Measurements from ENCODE around the gene SP4.

Gene SP4

GRCh38 chr7:21514062-21514461 lies 86.2 kb downstream of the SP4 start:
- no peaks in the 10 kb centered on the region for H3K79me2 ChIP-seq (ENCODE audit: insufficient read depth, low read length)
- no peaks in the 10 kb centered on the region for H4K20me1 ChIP-seq (ENCODE audit: insufficient read depth, low read length)
- H2AFZ ChIP-seq (ENCODE audit: low read length), result no peak overlapping the region
- no peaks in the 10 kb centered on the region for H3K9me2 ChIP-seq (ENCODE audit: low read depth, low read length)
- H3F3A ChIP-seq (ENCODE audit: insufficient read depth, low read length), result no peaks in the 10 kb centered on the region
- no peak overlapping the region for H3K27ac ChIP-seq (ENCODE audit: low read depth, low read length, poor library complexity, severe bottlenecking)
- no peak overlapping the region for H3K4me3 ChIP-seq (ENCODE audit: low read depth, low read length, poor library complexity, severe bottlenecking)
- 0 out of 2 replicates have a peak, but pooled peaks cover 4% of the 10 kb centered on the region for H3K9me3 ChIP-seq (ENCODE audit: low read length)
- peaks cover 27% of the 10 kb centered on the region for H3K36me3 ChIP-seq (ENCODE audit: insufficient read depth, low read length)
- H3K9ac ChIP-seq (ENCODE audit: low read length), result no peak overlapping the region
- no peaks in the 10 kb centered on the region for H3K4me1 ChIP-seq (ENCODE audit: insufficient read depth, low read length, severe bottlenecking)
- TF ChIP-seq, protein P1, sequence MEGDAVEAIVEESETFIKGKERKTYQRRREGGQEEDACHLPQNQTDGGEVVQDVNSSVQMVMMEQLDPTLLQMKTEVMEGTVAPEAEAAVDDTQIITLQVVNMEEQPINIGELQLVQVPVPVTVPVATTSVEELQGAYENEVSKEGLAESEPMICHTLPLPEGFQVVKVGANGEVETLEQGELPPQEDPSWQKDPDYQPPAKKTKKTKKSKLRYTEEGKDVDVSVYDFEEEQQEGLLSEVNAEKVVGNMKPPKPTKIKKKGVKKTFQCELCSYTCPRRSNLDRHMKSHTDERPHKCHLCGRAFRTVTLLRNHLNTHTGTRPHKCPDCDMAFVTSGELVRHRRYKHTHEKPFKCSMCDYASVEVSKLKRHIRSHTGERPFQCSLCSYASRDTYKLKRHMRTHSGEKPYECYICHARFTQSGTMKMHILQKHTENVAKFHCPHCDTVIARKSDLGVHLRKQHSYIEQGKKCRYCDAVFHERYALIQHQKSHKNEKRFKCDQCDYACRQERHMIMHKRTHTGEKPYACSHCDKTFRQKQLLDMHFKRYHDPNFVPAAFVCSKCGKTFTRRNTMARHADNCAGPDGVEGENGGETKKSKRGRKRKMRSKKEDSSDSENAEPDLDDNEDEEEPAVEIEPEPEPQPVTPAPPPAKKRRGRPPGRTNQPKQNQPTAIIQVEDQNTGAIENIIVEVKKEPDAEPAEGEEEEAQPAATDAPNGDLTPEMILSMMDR (IDR thresholded peaks at IDR 0.05; ENCODE audit: low read length), result no peak
- TF ChIP-seq EZH2 (IDR thresholded peaks at IDR 0.05; ENCODE audit: borderline replicate concordance, low read length), result no peak
- no peak overlapping the region for H3K4me2 ChIP-seq (ENCODE audit: low read length)
- no peaks in the 10 kb centered on the region for H3K27me3 ChIP-seq (ENCODE audit: insufficient read depth, low read length)

- H3K4me1 ChIP-seq (ENCODE audit: insufficient read depth, low read length, severe bottlenecking), result no peaks in the 10 kb centered on the region
- H4K20me1 ChIP-seq (ENCODE audit: insufficient read depth, low read length), result no peaks in the 10 kb centered on the region
- H3K27me3 ChIP-seq (ENCODE audit: insufficient read depth, low read length), result no peaks in the 10 kb centered on the region
- peaks cover 6% of the 10 kb centered on the region; the same call in 1 of the 2 replicates for H3K9me3 ChIP-seq (ENCODE audit: low read length)
- no peaks in the 10 kb centered on the region for H3K9me2 ChIP-seq (ENCODE audit: low read depth, low read length)
- no peak overlapping the region for H2AFZ ChIP-seq (ENCODE audit: low read length)
- no peak overlapping the region for H3K4me3 ChIP-seq (ENCODE audit: low read depth, low read length, poor library complexity, severe bottlenecking)
- no peak overlapping the region for H3K9ac ChIP-seq (ENCODE audit: low read length)
- no peaks in the 10 kb centered on the region for H3K79me2 ChIP-seq (ENCODE audit: insufficient read depth, low read length)
- H3K27ac ChIP-seq (ENCODE audit: low read depth, low read length, poor library complexity, severe bottlenecking), result no peak overlapping the region
- H3K4me2 ChIP-seq (ENCODE audit: low read length), result no peak overlapping the region
- TF ChIP-seq EZH2 (IDR thresholded peaks at IDR 0.05; ENCODE audit: borderline replicate concordance, low read length), result no peak
- TF ChIP-seq, protein P1 (IDR thresholded peaks at IDR 0.05; ENCODE audit: low read length), result no peak
- H3F3A ChIP-seq (ENCODE audit: insufficient read depth, low read length), result no peaks in the 10 kb centered on the region
- H3K36me3 ChIP-seq (ENCODE audit: insufficient read depth, low read length), result no peaks in the 10 kb centered on the region
Observed at GRCh38 chr7:21524680-21525079, 96.8 kb downstream of the SP4 start.

DNA sequence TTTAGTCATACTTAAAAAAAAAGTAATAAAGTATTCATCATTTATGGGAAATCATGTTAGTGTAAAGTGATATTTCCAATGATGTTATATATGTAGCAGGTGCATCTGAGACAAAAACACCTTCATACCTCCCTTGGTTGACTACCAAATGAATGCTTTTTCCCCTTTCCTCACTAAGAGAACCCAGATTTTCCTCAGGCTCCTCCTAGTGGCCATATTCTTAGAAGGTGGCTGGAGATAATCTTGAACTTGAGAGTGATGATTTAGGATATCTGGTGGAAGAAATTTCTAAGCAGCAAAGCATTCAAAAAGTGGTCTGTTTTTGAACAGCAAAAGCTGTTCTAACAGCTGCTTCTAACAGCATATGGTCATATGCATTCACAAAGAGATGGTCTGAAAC lies 98.1 kb downstream of the SP4 start:
- Histone ChIP-seq H3K27me3 (ENCODE audit: insufficient read depth, low read length) (no peaks in the 10 kb centered on the region), H3K4me2 (ENCODE audit: low read length) (no peak overlapping the region), H3K9ac (ENCODE audit: low read length) (no peak overlapping the region), H3K4me1 (ENCODE audit: insufficient read depth, low read length, severe bottlenecking) (no peaks in the 10 kb centered on the region), H3K27ac (ENCODE audit: low read depth, low read length, poor library complexity, severe bottlenecking) (no peak overlapping the region), H2AFZ (ENCODE audit: low read length) (no peak overlapping the region), H3K9me2 (ENCODE audit: low read depth, low read length) (no peaks in the 10 kb centered on the region), H3K36me3 (ENCODE audit: insufficient read depth, low read length) (no peaks in the 10 kb centered on the region), H3K4me3 (ENCODE audit: low read depth, low read length, poor library complexity, severe bottlenecking) (no peak overlapping the region), H4K20me1 (ENCODE audit: insufficient read depth, low read length) (no peaks in the 10 kb centered on the region), H3K9me3 (ENCODE audit: low read length) (peaks cover 6% of the 10 kb centered on the region; the same call in 1 of the 2 replicates), H3F3A (ENCODE audit: insufficient read depth, low read length) (no peaks in the 10 kb centered on the region), H3K79me2 (ENCODE audit: insufficient read depth, low read length) (no peaks in the 10 kb centered on the region)
- TF ChIP-seq, protein P1 (IDR thresholded peaks at IDR 0.05; ENCODE audit: low read length), result peak; percentile 49
- TF ChIP-seq EZH2 (IDR thresholded peaks at IDR 0.05; ENCODE audit: borderline replicate concordance, low read length), result no peak

All from OCI-LY1 (cell line).